HepG2 (cell line): ENCODE measurements around the gene EPB41L2. TPM values are rescaled to one million over a fixed set of nuclear protein-coding genes. Genes with fewer than 3 reads are reported as not detected.

Experiments
- BRD4 ChIP-seq: sonication (generic); formaldehyde crosslinking; IDR thresholded peaks from 2 replicates; pipeline ENCODE4 v1.4.0; 2020; ENCODE audit warnings: missing genetic modification reagents
- HNF4A ChIP-seq: sonication (generic); formaldehyde crosslinking; IDR thresholded peaks from 2 replicates; pipeline ENCODE4 v1.4.0; 2020; ENCODE audit warnings: missing genetic modification reagents
- SAP130 ChIP-seq: IDR thresholded peaks from 2 replicates; pipeline ENCODE4 v1.6.1; 2016; ENCODE audit warnings: low read depth
- SCMH1 ChIP-seq: sonication (generic); formaldehyde crosslinking; IDR thresholded peaks from 2 replicates; pipeline ENCODE4 v1.9.0; 2021; ENCODE audit warnings: missing genetic modification reagents, mild to moderate bottlenecking, borderline replicate concordance
- SMAD3 ChIP-seq: sonication (generic); formaldehyde crosslinking; IDR thresholded peaks from 2 replicates; pipeline ENCODE4 v1.4.0; 2020; ENCODE audit warnings: missing genetic modification reagents
- TERF1 ChIP-seq: sonication (generic); formaldehyde crosslinking; IDR thresholded peaks from 2 replicates; pipeline ENCODE4 v1.8.0; 2022; ENCODE audit warnings: mild to moderate bottlenecking, missing genetic modification reagents, moderate library complexity
- ZBTB42 ChIP-seq: sonication (generic); formaldehyde crosslinking; IDR thresholded peaks from 2 replicates; pipeline ENCODE4 v1.5.0; 2020; ENCODE audit warnings: mild to moderate bottlenecking, missing genetic modification reagents
- ZNF160 ChIP-seq: sonication (generic); formaldehyde crosslinking; IDR thresholded peaks from 2 replicates; pipeline ENCODE4 v1.8.0; 2022; ENCODE audit warnings: mild to moderate bottlenecking, inconsistent platforms, missing genetic modification reagents
- ZNF264 ChIP-seq: sonication (generic); formaldehyde crosslinking; IDR thresholded peaks from 2 replicates; pipeline ENCODE4 v1.4.0; 2020; ENCODE audit warnings: missing genetic modification reagents
- ZNF34 ChIP-seq: sonication (generic); formaldehyde crosslinking; IDR thresholded peaks from 2 replicates; pipeline ENCODE4 v1.4.0; 2020; ENCODE audit warnings: mild to moderate bottlenecking, missing genetic modification reagents, borderline replicate concordance
- ZSCAN29 ChIP-seq: sonication (generic); formaldehyde crosslinking; conservative IDR thresholded peaks from 2 replicates; pipeline ENCODE4 v1.4.0; 2020; ENCODE audit warnings: mild to moderate bottlenecking, missing genetic modification reagents
- polyA plus RNA-seq, 8 experiments: library from polyadenylated mRNA; depleted of rRNA in 3 of 8; stranded (reverse) in 7 of 8; unstranded in 1 of 8; fragments of >200 nt; fragmentation: Illumina TruSeq in 4 of 8; extraction: Trizol in 4 of 8; gene quantifications; 2 replicates each; pipeline versions ENCODE4 v1.2.1 to v1.2.3, GENCODE V29; 2011 to 2016; ENCODE audit warnings: low read depth in 4 of 8, missing spikeins in 1 of 8, mixed read lengths in 1 of 8; ENCODE audit not compliant: insufficient read depth in 1 of 8
- total RNA-seq, 5 experiments: library from RNA; depleted of rRNA; stranded (reverse); fragments of >200 nt; fragmentation: Illumina TruSeq; extraction: Trizol; gene quantifications; 2 replicates each; pipeline ENCODE4 v1.2.3, GENCODE V29; 2016; ENCODE audit warnings: low read depth in 1 of 5
- TF ChIP-seq, protein P1 (sequence below), 2 experiments: sonication (generic) in 1 of 2; formaldehyde crosslinking in 1 of 2; IDR thresholded peaks; 2 replicates each; pipeline versions ENCODE4 v1.6.1 to v1.9.0; 2014 to 2022; ENCODE audit warnings: antibody characterized with exemption in 1 of 2, borderline replicate concordance in 1 of 2, inconsistent platforms in 1 of 2, low read depth in 1 of 2, missing genetic modification reagents in 1 of 2
- TF ChIP-seq, protein P2 (sequence below): sonication (generic); formaldehyde crosslinking; IDR thresholded peaks from 2 replicates; pipeline ENCODE4 v1.5.0; 2020; ENCODE audit warnings: missing genetic modification reagents, mild to moderate bottlenecking, borderline replicate concordance
- TF ChIP-seq, protein P3 (sequence below): sonication (generic); formaldehyde crosslinking; IDR thresholded peaks from 2 replicates; pipeline ENCODE4 v1.4.0; 2020; ENCODE audit warnings: mild to moderate bottlenecking, missing genetic modification reagents
- TF ChIP-seq, protein P4 (sequence below): sonication (generic); formaldehyde crosslinking; IDR thresholded peaks from 2 replicates; pipeline ENCODE4 v1.5.1; 2020; ENCODE audit warnings: missing genetic modification reagents, mild to moderate bottlenecking, borderline replicate concordance

Gene EPB41L2
- total and polyA plus RNA-seq, 2 of the 13 experiments (the other 11 are each of a cell fraction or from before 2014, with no cell fraction given), result 41.7 to 56.4 TPM

GRCh38 chr6:130815200-130816071 lies 247.6 kb downstream of the EPB41L2 start (continued):
- TF ChIP-seq, protein P1, sequence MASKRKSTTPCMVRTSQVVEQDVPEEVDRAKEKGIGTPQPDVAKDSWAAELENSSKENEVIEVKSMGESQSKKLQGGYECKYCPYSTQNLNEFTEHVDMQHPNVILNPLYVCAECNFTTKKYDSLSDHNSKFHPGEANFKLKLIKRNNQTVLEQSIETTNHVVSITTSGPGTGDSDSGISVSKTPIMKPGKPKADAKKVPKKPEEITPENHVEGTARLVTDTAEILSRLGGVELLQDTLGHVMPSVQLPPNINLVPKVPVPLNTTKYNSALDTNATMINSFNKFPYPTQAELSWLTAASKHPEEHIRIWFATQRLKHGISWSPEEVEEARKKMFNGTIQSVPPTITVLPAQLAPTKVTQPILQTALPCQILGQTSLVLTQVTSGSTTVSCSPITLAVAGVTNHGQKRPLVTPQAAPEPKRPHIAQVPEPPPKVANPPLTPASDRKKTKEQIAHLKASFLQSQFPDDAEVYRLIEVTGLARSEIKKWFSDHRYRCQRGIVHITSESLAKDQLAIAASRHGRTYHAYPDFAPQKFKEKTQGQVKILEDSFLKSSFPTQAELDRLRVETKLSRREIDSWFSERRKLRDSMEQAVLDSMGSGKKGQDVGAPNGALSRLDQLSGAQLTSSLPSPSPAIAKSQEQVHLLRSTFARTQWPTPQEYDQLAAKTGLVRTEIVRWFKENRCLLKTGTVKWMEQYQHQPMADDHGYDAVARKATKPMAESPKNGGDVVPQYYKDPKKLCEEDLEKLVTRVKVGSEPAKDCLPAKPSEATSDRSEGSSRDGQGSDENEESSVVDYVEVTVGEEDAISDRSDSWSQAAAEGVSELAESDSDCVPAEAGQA (IDR thresholded peaks at IDR 0.05; ENCODE audit: low read depth), result peak; percentile 48; the same call in 1 of the 2 replicates
- TF ChIP-seq, protein P1 (CRISPR knock-in tag; IDR thresholded peaks at IDR 0.05; ENCODE audit: borderline replicate concordance), result peak; percentile 49; the same call in 1 of the 2 replicates
- TF ChIP-seq TERF1 (CRISPR knock-in tag) (no peak), HNF4A (CRISPR knock-in tag) (peak; percentile 89), ZSCAN29 (CRISPR knock-in tag) (peak; percentile 78; the same call in 1 of the 2 replicates), ZBTB42 (no peak), ZNF160 (CRISPR knock-in tag) (no peak), ZNF264 (CRISPR knock-in tag) (peak; percentile 31; the same call in 1 of the 2 replicates), SAP130 (CRISPR knock-in tag) (no peak; the same call in none of the 2 replicates), SCMH1 (CRISPR knock-in tag) (no peak), SMAD3 (CRISPR knock-in tag) (peak; percentile 64; the same call in 1 of the 2 replicates), BRD4 (CRISPR knock-in tag) (no peak), ZNF34 (CRISPR knock-in tag) (0 out of 2 replicates have a peak, but pooled peaks have one; percentile 26)
- TF ChIP-seq, protein P2, sequence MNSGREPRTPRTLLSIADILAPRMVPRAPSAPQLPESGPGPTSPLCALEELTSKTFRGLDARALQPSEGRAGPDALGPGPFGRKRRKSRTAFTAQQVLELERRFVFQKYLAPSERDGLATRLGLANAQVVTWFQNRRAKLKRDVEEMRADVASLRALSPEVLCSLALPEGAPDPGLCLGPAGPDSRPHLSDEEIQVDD, result no peak
- TF ChIP-seq, protein P3, sequence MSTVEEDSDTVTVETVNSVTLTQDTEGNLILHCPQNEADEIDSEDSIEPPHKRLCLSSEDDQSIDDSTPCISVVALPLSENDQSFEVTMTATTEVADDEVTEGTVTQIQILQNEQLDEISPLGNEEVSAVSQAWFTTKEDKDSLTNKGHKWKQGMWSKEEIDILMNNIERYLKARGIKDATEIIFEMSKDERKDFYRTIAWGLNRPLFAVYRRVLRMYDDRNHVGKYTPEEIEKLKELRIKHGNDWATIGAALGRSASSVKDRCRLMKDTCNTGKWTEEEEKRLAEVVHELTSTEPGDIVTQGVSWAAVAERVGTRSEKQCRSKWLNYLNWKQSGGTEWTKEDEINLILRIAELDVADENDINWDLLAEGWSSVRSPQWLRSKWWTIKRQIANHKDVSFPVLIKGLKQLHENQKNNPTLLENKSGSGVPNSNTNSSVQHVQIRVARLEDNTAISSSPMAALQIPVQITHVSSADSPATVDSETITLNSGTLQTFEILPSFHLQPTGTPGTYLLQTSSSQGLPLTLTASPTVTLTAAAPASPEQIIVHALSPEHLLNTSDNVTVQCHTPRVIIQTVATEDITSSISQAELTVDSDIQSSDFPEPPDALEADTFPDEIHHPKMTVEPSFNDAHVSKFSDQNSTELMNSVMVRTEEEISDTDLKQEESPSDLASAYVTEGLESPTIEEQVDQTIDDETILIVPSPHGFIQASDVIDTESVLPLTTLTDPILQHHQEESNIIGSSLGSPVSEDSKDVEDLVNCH (CRISPR knock-in tag), result no peak
- TF ChIP-seq, protein P4, sequence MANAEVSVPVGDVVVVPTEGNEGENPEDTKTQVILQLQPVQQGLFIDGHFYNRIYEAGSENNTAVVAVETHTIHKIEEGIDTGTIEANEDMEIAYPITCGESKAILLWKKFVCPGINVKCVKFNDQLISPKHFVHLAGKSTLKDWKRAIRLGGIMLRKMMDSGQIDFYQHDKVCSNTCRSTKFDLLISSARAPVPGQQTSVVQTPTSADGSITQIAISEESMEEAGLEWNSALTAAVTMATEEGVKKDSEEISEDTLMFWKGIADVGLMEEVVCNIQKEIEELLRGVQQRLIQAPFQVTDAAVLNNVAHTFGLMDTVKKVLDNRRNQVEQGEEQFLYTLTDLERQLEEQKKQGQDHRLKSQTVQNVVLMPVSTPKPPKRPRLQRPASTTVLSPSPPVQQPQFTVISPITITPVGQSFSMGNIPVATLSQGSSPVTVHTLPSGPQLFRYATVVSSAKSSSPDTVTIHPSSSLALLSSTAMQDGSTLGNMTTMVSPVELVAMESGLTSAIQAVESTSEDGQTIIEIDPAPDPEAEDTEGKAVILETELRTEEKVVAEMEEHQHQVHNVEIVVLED, result peak; percentile 26; the same call in 1 of the 2 replicates
